GM12878 (cell line): ENCODE measurements around the gene ADAMTS13. TPM values are rescaled to one million over a fixed set of nuclear protein-coding genes. Genes with fewer than 3 reads are reported as not detected.

Source experiments
- ATAC-seq: fragments of 200-7000 bp; cut with Tn5 transposase; 3 replicates; pipeline ENCODE4 v1.9.1; 2020; ENCODE audit warnings: mild to moderate bottlenecking, moderate library complexity
- BruUV-seq: library from RNA; stranded (reverse); fragments of 400-500 nt; replicated peaks from 2 replicates; lab custom pipeline; 2021; lab: Mats Ljungman, UMichigan
- CTCF ChIA-PET: fragments of 300-600 bp; sonication (Branson Sonifier 250); formaldehyde crosslinking; extraction: SDS; loops from one replicate; lab custom pipeline; 2021; ENCODE audit warnings: inconsistent platforms; lab: Yijun Ruan, JAX
- POLR2A ChIA-PET: fragments of 350-600 bp; formaldehyde crosslinking; extraction: SDS; loops from one replicate; lab custom pipeline; 2021; ENCODE audit warnings: inconsistent platforms; lab: Charles Lee
- RAD21 ChIA-PET: fragments of 300-600 bp; sonication (Branson Sonifier 250); formaldehyde crosslinking; loops from one replicate; lab custom pipeline; 2023; ENCODE audit warnings: antibody characterized with exemption; ENCODE audit not compliant: unreplicated experiment; lab: Charles Lee
- SMC1A ChIA-PET: fragments of 300-600 bp; sonication (Branson Sonifier 250); formaldehyde crosslinking; loops from one replicate; lab custom pipeline; 2023; ENCODE audit not compliant: unreplicated experiment, uncharacterized antibody; lab: Charles Lee
- DNase-seq: peaks from one replicate; pipeline ENCODE4 v3.0.0-alpha.2; 2011; ENCODE audit warnings: low read depth, low spot score
- FAIRE-seq: peaks from 3 replicates; lab custom pipeline; 2011; peaks lifted over from hg19 to GRCh38; lab: Jason Lieb, UNC
- H2AFZ ChIP-seq: 2 replicates; pipeline ENCODE4 v1.6.0; 2011; ENCODE audit warnings: low read depth, low read length, control low read depth; ENCODE audit not compliant: control insufficient read depth
- H3K27ac ChIP-seq: 2 replicates; pipeline ENCODE4 v1.5.1; 2011; ENCODE audit warnings: control low read depth; ENCODE audit not compliant: control insufficient read depth, insufficient read depth
- H3K27me3 ChIP-seq, 2 experiments: replicated peaks in 1 of 2; 2 replicates each; pipeline versions ENCODE4 v1.6.0 to v1.6.1; 2011; ENCODE audit warnings: low read length in 1 of 2; ENCODE audit not compliant: control insufficient read depth in 2 of 2, insufficient read depth in 2 of 2
- H3K36me3 ChIP-seq, 2 experiments: 2 replicates each; pipeline ENCODE4 v1.5.1; 2011; ENCODE audit warnings: low read length in 1 of 2; ENCODE audit not compliant: control insufficient read depth in 2 of 2, insufficient read depth in 2 of 2
- H3K4me1 ChIP-seq: 2 replicates; pipeline ENCODE4 v1.6.1; 2011; ENCODE audit warnings: mild to moderate bottlenecking, low read length, moderate library complexity, mixed read lengths; ENCODE audit not compliant: control insufficient read depth, insufficient read depth
- H3K4me2 ChIP-seq: 2 replicates; pipeline ENCODE4 v1.6.0; 2011; ENCODE audit warnings: control low read depth; ENCODE audit not compliant: control insufficient read depth, insufficient read depth
- H3K4me3 ChIP-seq: fragments of 200-600 bp; sonication (generic); 2 replicates; pipeline ENCODE4 v1.5.1; 2016
- H3K79me2 ChIP-seq: 2 replicates; pipeline ENCODE4 v1.6.0; 2011; ENCODE audit warnings: low read length; ENCODE audit not compliant: control insufficient read depth, insufficient read depth
- H3K9ac ChIP-seq: 2 replicates; pipeline ENCODE4 v1.8.0; 2011; ENCODE audit warnings: low read length, control low read depth, mixed read lengths; ENCODE audit not compliant: control insufficient read depth, insufficient read depth
- H3K9me3 ChIP-seq: replicated peaks from 3 replicates; pipeline ENCODE4 v1.5.1; 2011; ENCODE audit warnings: mild to moderate bottlenecking, low read length; ENCODE audit not compliant: control insufficient read depth, insufficient read depth
- H4K20me1 ChIP-seq: 2 replicates; pipeline ENCODE4 v1.6.0; 2011; ENCODE audit not compliant: control insufficient read depth, insufficient read depth
- RCOR1 ChIP-seq: conservative IDR thresholded peaks from 2 replicates; pipeline ENCODE4 v1.6.1; 2012; ENCODE audit warnings: low read depth, low read length, improper control_type of control experiment
- SMAD1 ChIP-seq: fragments of 450-650 bp; IDR thresholded peaks from 2 replicates; pipeline ENCODE4 v1.6.1; 2018; ENCODE audit warnings: mild to moderate bottlenecking, low read depth; ENCODE audit not compliant: partially characterized antibody
- SMAD5 ChIP-seq: IDR thresholded peaks from 2 replicates; pipeline ENCODE4 v1.6.1; 2016; ENCODE audit warnings: antibody characterized with exemption, low read depth
- SMC3 ChIP-seq: IDR thresholded peaks from 2 replicates; pipeline ENCODE4 v1.6.1; 2011; ENCODE audit warnings: low read length, improper control_type of control experiment, borderline replicate concordance
- ZSCAN29 ChIP-seq: fragments of 450-650 bp; IDR thresholded peaks from 2 replicates; pipeline ENCODE4 v1.6.1; 2017; ENCODE audit warnings: mild to moderate bottlenecking, moderate library complexity
- WGBS: methylation state at CpG from one replicate; pipeline ENCODE4 v1.1.6; 2016; ENCODE audit warnings: low lambda C conversion rate; ENCODE audit not compliant: insufficient replicate concordance, insufficient coverage; ENCODE audit errors: missing lambda C conversion rate; 5-methylcytosine and 5-hydroxymethylcytosine counted together
- in situ Hi-C: fragments of 300-500 bp; cut with MboI; formaldehyde crosslinking; loops from 9 replicates; pipeline ENCODE4 v1.14.3; 2018; ENCODE audit warnings: mixed read lengths
- intact Hi-C: fragments of 100-400 bp; cut with micrococcal nuclease; formaldehyde crosslinking; loops from one replicate; pipeline ENCODE4 v1.14.2; 2022; ENCODE audit not compliant: unreplicated experiment
- polyA plus RNA-seq, 11 experiments: library from polyadenylated mRNA; depleted of rRNA in 4 of 11; unstranded in 6 of 11; stranded (reverse) in 5 of 11; fragments of >200 nt; fragmentation: Nextera tagmentation in 4 of 11; fragmentation: Illumina TruSeq in 1 of 11; extraction: Ambion mirVana in 4 of 11; extraction: Trizol in 1 of 11; gene quantifications; 1 replicate in 1 of 11; 2 replicates in 10 of 11; pipeline versions ENCODE4 v1.2.1 to v1.2.3, GENCODE V29; 2011 to 2016; ENCODE audit warnings: inconsistent platforms in 2 of 11, missing spikeins in 2 of 11, low read depth in 1 of 11
- total RNA-seq, 4 experiments: library from RNA; depleted of rRNA in 3 of 4; stranded (reverse); fragments of >200 nt in 3 of 4; fragmentation: Illumina TruSeq in 1 of 4; extraction: Trizol in 1 of 4; gene quantifications; 2 replicates each; pipeline versions ENCODE4 v1.2.1 to v1.2.3, GENCODE V29; 2013 to 2021
- TF ChIP-seq, protein P1 (sequence below), 3 experiments: IDR thresholded peaks in 2 of 3; conservative IDR thresholded peaks in 1 of 3; 2 replicates each; pipeline ENCODE4 v1.5.1; 2011; ENCODE audit warnings: low read depth in 3 of 3, low read length in 3 of 3, mild to moderate bottlenecking in 3 of 3, control low read depth in 2 of 3, moderate library complexity in 2 of 3, inconsistent platforms in 1 of 3, mixed read lengths in 1 of 3; ENCODE audit not compliant: control insufficient read depth in 2 of 3, insufficient read depth in 1 of 3; ENCODE audit errors: extremely low read depth in 1 of 3
- TF ChIP-seq, protein P2 (sequence below): fragments of 150-350 bp; IDR thresholded peaks from 2 replicates; pipeline ENCODE4 v1.6.1; 2014; ENCODE audit warnings: mild to moderate bottlenecking, low read depth, low read length

ADAMTS13 gene
- total and polyA plus RNA-seq, 10 of the 15 experiments (the other 5 are each of a cell fraction or from before 2014, with no cell fraction given) = 0.08 to 2.4 (median 0.28) TPM

DNA sequence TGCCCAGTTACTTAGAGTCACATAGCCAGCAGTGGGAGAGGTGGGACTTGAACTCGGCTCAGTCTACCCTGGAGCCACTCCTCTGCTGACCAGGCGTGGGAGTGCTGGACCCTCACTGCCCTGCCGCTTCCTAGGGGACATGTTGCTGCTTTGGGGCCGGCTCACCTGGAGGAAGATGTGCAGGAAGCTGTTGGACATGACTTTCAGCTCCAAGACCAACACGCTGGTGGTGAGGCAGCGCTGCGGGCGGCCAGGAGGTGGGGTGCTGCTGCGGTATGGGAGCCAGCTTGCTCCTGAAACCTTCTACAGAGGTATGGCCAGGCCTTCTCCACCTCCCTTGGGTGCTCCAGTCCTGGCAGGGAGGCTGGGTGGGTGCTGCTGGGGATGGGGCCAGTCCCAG is 34.2 kb downstream of the ADAMTS13 start:
- Histone ChIP-seq H3K9ac (no peak overlapping the region), H3K36me3 (no peaks in the 10 kb centered on the region), H2AFZ (no peak overlapping the region), H3K79me2 (no peaks in the 10 kb centered on the region), H3K4me1 (peaks cover 9% of the 10 kb centered on the region), H3K9me3 (no peaks in the 10 kb centered on the region), H3K27ac (no peak overlapping the region), H3K4me2 (no peak overlapping the region), H4K20me1 (no peaks in the 10 kb centered on the region), H3K4me3 (no peak overlapping the region), H3K27me3 (no peaks in the 10 kb centered on the region; a peak in 2 of 4 replicates)
- DNase-seq (no peak), FAIRE-seq (no peak), ATAC-seq (no peak)
- in situ Hi-C loops (no loop called here), intact Hi-C loops (no loop called here)
- ChIA-PET SMC1A (no interaction called here), RAD21 (no interaction called here), POLR2A (no interaction called here), CTCF (no interaction called here)
- TF ChIP-seq, protein P1, sequence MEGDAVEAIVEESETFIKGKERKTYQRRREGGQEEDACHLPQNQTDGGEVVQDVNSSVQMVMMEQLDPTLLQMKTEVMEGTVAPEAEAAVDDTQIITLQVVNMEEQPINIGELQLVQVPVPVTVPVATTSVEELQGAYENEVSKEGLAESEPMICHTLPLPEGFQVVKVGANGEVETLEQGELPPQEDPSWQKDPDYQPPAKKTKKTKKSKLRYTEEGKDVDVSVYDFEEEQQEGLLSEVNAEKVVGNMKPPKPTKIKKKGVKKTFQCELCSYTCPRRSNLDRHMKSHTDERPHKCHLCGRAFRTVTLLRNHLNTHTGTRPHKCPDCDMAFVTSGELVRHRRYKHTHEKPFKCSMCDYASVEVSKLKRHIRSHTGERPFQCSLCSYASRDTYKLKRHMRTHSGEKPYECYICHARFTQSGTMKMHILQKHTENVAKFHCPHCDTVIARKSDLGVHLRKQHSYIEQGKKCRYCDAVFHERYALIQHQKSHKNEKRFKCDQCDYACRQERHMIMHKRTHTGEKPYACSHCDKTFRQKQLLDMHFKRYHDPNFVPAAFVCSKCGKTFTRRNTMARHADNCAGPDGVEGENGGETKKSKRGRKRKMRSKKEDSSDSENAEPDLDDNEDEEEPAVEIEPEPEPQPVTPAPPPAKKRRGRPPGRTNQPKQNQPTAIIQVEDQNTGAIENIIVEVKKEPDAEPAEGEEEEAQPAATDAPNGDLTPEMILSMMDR (IDR thresholded peaks at IDR 0.05 in 2 of 3, conservative IDR thresholded peaks at IDR 0.05 in 1 of 3; ENCODE audit: control insufficient read depth in 2 of 3, extremely low read depth in 1 of 3, insufficient read depth in 1 of 3, low read depth in 3 of 3, low read length in 3 of 3) = peak; percentile 22 to 39 (median 32); a peak in 4 of 6 replicates
- TF ChIP-seq ZSCAN29 (no peak), SMAD5 (no peak), SMAD1 (no peak), SMC3 (no peak; the same call in 1 of the 2 replicates), RCOR1 (no peak)
- TF ChIP-seq, protein P2, sequence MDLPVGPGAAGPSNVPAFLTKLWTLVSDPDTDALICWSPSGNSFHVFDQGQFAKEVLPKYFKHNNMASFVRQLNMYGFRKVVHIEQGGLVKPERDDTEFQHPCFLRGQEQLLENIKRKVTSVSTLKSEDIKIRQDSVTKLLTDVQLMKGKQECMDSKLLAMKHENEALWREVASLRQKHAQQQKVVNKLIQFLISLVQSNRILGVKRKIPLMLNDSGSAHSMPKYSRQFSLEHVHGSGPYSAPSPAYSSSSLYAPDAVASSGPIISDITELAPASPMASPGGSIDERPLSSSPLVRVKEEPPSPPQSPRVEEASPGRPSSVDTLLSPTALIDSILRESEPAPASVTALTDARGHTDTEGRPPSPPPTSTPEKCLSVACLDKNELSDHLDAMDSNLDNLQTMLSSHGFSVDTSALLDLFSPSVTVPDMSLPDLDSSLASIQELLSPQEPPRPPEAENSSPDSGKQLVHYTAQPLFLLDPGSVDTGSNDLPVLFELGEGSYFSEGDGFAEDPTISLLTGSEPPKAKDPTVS = no peak
- 41% methylated on average over 9 of the region's 9 CpGs for WGBS
- BruUV-seq = no TSS peak
